ENCODE data around the gene PISD.

GRCh38 chr22:31583861-31584485, 78.0 kb downstream of the PISD start:
- TF ChIP-seq CTCF (conservative IDR thresholded peaks at IDR 0.05; ENCODE audit: low read length), result no peak
- no peak for TF ChIP-seq EZH2phosphoT487 (IDR thresholded peaks at IDR 0.05; ENCODE audit: borderline replicate concordance)
